ENCODE data around the gene HCAR2.
"Not testable (repeated sequence)": the region's sequence is repeated elsewhere in the genome, so short reads cannot be mapped to it uniquely, and the experiment has no call there.

The HCAR2 gene

GRCh38 chr12:122665759-122666158 lies 37.4 kb downstream of the HCAR2 start:
- DNase-seq (ENCODE audit: low spot score): no peak

- no peak for DNase-seq (ENCODE audit: low spot score)
These were observed 37.8 kb downstream of the HCAR2 start for GRCh38 chr12:122665349-122665748.

- DNase-seq (ENCODE audit: low spot score): no peak
These were observed 41.2 kb downstream of the HCAR2 start for GRCh38 chr12:122661938-122662337.

- no peak for DNase-seq (ENCODE audit: low spot score)
These were observed 41.9 kb downstream of the HCAR2 start for GRCh38 chr12:122661246-122661645.

GRCh38 chr12:122659579-122659978 lies 43.6 kb downstream of the HCAR2 start:
- DNase-seq (ENCODE audit: low spot score): no peak

- no peak for DNase-seq (ENCODE audit: low spot score)
These were observed 46.9 kb downstream of the HCAR2 start for GRCh38 chr12:122656298-122656697.

- not testable (repeated sequence) for DNase-seq (ENCODE audit: low spot score)
These were observed 49.9 kb downstream of the HCAR2 start for GRCh38 chr12:122653291-122653690.

GRCh38 chr12:122651520-122652224 lies 51.5 kb downstream of the HCAR2 start:
- DNase-seq (ENCODE audit: low spot score): no peak
